ENCODE measurements around the gene SAFB. TPM values are rescaled to one million over a fixed set of nuclear protein-coding genes. Genes with fewer than 3 reads are reported as not detected.
"Not testable (repeated sequence)": the region's sequence is repeated elsewhere in the genome, so short reads cannot be mapped to it uniquely, and the experiment has no call there.

The SAFB gene
- total and polyA plus RNA-seq, 2 donors, result 63.3 to 69.3 TPM

DNA sequence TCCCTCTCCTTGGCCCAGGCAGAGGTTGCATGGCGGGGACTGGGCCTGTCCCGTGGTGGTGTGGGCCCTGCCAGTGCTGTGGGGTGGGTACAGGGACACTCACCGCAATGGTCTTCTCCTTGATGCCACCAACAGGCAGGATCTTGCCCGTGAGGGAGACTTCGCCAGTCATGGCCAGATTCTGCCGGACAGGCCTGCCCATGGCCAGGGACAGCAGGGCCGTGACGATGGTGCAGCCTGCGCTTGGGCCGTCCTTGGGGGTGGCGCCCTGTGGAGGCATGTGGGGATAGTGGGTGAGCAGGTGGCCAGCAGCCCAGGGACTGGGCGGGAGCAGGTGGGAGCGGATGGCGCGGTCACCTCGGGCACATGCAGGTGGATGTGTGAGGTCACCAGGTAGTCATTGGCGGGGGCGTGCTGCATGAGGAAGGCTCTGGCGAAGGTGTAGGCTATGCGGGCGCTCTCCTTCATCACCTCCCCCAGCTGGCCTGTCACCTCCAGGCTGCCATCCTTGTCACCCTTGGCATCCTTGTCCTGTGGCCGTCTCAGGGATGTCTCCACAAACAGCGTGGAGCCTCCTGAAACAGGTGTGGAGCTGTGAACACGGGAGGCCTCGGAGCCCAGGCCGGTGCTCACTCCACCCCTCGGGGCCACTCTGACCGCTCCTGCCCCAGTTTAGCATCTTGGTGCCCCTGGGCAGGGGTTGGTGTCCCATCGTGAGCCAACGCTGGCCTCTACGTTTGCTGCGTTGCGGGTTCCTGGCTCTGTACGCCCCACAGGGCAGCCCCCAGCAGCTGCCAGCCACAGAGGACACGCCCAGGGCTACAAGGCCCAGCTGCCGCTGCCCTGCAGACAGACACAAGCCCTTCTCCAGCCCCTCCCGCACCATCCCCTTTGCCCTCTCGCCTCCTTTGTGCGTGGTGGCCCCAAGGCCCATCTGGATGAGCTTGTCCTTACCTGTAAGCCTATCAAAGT, 70.6 kb downstream of the SAFB start:
- Histone ChIP-seq H3K4me3 (ENCODE audit: low read depth, low read length) (no peak overlapping the region), H3K36me3 (ENCODE audit: insufficient read depth) (peaks cover 6% of the 10 kb centered on the region), H3K4me1 (ENCODE audit: insufficient read depth) (no peaks in the 10 kb centered on the region), H3K27ac (ENCODE audit: low read depth) (no peak overlapping the region)
- DNase-seq (ENCODE audit: extremely low spot score), result no peak
- 84% methylated on average over 39 of the region's 39 CpGs for WGBS

DNA sequence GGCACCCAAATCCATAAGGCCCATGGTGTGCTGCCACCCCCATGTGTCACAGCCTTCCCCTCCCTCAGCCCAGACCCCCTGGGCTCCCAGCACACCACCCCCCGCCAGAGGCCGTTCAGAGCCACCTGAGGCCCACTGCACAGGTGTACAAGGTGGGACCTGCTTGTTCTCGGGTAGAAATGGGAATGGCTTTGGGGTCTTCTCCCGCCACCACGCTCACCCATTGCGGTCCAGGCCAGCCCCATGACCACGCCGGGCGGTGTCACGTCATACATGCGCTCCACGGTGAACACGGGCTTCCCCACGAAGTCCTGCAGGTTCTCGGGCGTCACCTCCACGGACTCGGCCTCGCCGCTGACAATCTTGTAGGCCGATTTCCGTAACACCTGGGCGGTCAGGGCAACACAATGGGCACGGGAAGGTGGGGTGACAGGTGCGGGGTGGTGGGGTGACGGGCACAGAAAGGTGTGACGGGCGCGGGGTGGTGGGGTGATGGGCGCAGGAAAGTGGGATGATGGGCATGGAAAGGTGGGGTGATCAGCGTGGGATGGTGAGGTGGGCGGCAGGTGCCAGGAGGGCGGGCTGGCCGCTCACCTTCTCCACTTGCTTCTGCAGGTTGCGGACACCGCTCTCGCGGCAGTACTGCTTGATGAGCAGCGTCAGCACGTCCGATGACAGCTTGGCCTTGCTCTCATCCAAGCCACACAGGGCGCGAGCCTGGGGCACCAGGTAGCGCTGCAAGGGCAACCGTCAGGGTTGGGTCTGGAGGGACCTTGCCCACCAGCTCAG, 71.5 kb downstream of the SAFB start:
- no peak overlapping the region for H3K27ac ChIP-seq (ENCODE audit: low read depth)
- H3K36me3 ChIP-seq (ENCODE audit: insufficient read depth), result peaks cover 6% of the 10 kb centered on the region
- H3K4me1 ChIP-seq (ENCODE audit: insufficient read depth), result no peaks in the 10 kb centered on the region
- no peak overlapping the region for H3K4me3 ChIP-seq (ENCODE audit: low read depth, low read length)
- 89% methylated on average over 45 of the region's 45 CpGs for WGBS
- no peak for DNase-seq (ENCODE audit: extremely low spot score)

DNA sequence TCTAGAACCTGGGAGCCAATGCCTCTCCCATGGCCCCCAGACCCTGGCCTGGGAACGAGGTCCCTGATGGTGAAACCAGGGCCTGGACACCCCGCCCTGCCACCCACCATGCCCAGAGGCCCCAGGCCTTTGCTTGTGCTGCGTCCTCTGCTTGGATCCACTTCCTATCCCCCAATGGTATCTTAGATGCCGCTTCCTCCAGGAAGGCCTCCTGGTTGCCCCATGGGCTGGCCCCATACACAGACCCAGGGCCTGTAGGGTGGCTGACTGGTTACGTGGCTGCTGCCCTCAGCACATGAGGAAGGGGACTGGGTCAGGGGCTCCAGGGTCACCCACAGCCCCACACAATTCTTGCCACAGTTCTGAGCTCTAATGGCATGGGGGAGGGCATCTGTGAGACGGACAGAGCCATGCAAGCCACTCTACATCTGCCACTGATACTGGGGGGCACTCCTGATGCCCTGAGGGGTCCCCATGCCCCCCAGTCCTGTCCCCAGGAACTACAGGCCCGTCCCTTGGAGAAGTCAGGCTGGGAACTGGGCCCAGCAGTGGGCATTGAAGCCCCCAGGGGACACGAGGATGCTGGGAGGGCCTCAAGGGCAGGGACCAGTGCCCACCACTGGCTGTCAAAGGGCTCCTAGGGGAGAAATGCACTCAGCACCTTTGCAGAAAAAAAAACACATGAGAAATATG, 72.2 kb downstream of the SAFB start:
- H3K36me3 ChIP-seq (ENCODE audit: insufficient read depth), result peaks cover 6% of the 10 kb centered on the region
- no peak overlapping the region for H3K27ac ChIP-seq (ENCODE audit: low read depth)
- no peak for DNase-seq (ENCODE audit: extremely low spot score)
- no peaks in the 10 kb centered on the region for H3K4me1 ChIP-seq (ENCODE audit: insufficient read depth)
- 85% methylated on average over 8 of the region's 8 CpGs for WGBS
- H3K4me3 ChIP-seq (ENCODE audit: low read depth, low read length), result no peak overlapping the region

DNA sequence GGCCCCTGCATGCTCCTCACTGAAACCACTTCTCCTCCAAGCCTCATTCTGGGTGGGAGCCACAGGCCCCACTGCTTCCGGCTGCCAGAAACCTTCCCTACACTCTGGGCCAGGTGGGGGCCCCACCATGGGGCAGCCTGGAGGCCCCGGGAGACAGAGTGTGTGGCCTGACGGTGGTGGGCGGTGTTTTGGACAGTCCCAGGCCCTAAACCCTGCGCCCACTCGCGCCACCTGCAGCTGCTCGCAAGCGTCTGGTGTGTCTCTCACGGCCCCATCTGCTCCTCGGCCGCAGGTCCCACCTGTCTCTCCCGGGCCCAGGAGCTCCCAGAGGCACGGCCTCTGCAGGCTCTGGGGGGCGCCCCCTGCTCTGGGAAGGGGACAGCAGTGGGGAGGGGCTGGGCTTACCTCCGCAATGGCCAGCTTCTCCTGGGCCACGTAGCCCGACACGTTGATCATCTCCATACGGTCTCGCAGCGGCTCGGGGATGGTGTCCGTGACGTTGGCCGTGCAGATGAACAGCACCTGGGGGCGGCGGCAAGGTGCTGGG, 72.8 kb downstream of the SAFB start:
- 84% methylated on average over 28 of the region's 28 CpGs for WGBS

DNA sequence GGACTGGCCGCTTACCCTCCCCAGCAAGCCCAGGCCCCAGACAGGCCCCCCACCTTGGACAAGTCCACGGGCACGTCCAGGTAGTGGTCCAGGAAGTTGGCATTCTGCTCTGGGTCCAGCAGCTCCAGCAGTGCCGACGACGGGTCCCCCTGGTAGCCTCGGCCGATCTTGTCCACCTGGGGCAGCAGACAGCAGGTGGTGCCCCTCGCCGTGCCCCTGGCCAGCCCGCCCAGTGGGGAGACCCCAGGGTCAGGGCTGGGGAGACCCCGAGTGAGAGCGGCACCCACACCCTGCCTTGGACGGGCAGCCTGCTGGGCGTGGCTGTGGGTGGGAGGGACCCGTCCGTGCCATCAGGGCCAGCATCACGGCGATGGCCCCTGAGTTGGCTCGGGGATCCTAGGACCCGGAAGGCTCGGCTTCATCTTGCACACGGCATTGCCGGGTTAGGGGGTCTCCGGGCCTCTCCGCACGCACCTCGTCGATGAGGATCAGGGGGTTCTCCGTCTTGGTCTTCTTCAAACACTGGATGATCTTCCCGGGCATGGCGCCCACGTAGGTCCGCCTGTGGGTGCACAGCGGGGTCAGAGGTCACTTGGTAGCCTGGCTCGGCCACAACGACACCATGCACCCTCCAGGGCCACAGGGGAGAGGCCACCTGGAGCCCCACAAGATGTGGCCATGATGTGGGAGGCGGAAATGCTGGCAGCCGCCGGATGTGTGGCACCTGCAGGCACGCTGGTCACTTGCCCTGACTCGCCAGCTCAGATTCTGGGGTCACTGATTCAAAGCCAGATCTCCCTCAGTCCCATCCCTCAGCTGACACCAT, 73.5 kb downstream of the SAFB start:
- WGBS, result 88% methylated on average over 42 of the region's 42 CpGs
- H3K4me1 ChIP-seq (ENCODE audit: insufficient read depth), result no peaks in the 10 kb centered on the region
- H3K27ac ChIP-seq (ENCODE audit: low read depth), result no peak overlapping the region
- no peak overlapping the region for H3K4me3 ChIP-seq (ENCODE audit: low read depth, low read length)
- no peak for DNase-seq (ENCODE audit: extremely low spot score)
- H3K36me3 ChIP-seq (ENCODE audit: insufficient read depth), result peaks cover 8% of the 10 kb centered on the region

More for the DNA sequence above, 72.8 kb downstream of the SAFB start:
- Histone ChIP-seq H3K36me3 (ENCODE audit: insufficient read depth) (peaks cover 6% of the 10 kb centered on the region), H3K4me3 (ENCODE audit: low read depth, low read length) (no peak overlapping the region), H3K27ac (ENCODE audit: low read depth) (no peak overlapping the region), H3K4me1 (ENCODE audit: insufficient read depth) (no peaks in the 10 kb centered on the region)
- DNase-seq (ENCODE audit: extremely low spot score), result no peak

DNA sequence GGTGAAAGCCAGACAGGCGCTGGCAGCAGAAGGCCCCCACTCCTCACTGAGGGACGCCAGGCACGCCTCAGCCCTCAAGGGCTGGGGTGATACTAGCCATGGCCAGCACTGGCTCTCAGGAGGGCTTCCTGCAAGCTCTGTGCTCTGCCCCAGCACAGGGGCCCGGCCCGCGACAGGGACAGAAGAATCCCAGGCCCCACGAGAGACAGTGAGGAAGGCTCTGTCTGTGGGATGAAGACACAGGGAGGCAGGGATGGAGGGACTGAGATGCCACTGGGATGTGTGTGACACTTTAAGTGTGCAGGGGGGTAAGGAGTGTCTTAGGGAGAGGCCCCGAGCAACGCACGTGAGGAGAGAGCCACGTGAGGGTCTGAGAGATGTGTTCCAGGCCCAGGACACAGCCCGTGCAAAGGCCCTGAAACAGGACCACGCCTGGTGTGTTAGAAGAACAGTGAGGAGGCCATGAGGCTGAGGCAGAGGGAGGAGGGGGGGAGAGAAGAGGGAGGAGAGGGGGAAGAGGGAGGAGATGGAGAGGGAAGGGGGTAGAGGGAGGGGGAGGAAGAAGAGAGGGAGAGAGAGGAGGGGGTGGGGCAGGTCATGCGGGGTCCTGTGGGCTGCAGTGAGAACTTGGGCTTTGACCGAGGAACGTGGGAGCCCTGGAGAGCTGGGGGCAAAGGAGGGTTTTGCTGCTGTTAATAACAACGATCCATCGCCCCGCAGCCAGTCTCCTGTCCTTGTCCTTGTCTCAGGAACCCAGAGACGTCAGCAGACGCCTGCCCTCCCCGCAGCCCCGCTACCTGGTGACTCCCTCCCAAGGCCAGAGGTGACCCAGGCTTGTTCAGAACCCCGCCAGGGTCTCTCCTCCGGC, 74.4 kb downstream of the SAFB start:
- 77% methylated on average over 25 of the region's 25 CpGs for WGBS
- Histone ChIP-seq H3K4me1 (ENCODE audit: insufficient read depth) (no peaks in the 10 kb centered on the region), H3K36me3 (ENCODE audit: insufficient read depth) (peaks cover 8% of the 10 kb centered on the region)

DNA sequence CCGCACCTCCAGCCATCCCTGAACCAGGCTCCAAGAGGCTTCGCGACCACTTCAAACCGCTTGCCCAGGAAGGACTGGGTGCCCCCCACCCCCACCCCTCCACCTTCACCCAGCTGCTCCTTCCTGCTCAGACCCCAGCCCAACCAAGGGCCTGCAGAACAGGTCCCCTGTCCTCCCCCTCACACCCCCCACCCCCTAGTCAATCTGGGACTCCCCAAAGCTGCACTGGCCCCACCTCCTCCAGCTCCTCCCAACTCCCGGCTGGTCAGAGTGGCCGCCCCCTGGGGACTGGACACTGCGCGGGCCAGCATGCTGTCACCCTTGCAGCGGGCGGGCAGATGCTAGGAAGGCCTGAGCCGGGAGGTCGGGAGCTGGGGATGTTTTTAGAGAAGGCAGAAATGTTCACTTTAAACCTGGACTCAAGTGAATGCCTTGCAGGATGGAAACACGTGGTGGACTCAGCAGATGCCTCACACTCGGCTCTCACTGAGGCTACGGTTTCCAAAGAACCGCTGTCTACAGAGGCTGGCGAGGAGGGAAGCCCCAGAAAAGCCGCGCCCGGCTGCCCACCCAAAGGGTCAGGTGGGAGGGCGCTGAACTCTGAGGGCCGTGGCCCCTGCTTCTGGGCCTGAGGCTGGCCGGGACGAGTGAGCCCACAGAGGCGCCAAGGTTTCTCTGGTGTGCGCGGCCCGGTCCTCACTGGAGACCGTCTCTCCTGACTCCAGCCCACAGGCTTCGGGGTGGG, 75.2 kb downstream of the SAFB start:
- no peaks in the 10 kb centered on the region for H3K4me1 ChIP-seq (ENCODE audit: insufficient read depth)
- H3K4me3 ChIP-seq (ENCODE audit: low read depth, low read length), result no peak overlapping the region
- no peak for DNase-seq (ENCODE audit: extremely low spot score)
- 82% methylated on average over 30 of the region's 30 CpGs for WGBS
- no peak overlapping the region for H3K27ac ChIP-seq (ENCODE audit: low read depth)
- peaks cover 8% of the 10 kb centered on the region for H3K36me3 ChIP-seq (ENCODE audit: insufficient read depth)

More for the DNA sequence above, 74.4 kb downstream of the SAFB start:
- Histone ChIP-seq H3K27ac (ENCODE audit: low read depth) (no peak overlapping the region), H3K4me3 (ENCODE audit: low read depth, low read length) (no peak overlapping the region)
- no peak for DNase-seq (ENCODE audit: extremely low spot score)

DNA sequence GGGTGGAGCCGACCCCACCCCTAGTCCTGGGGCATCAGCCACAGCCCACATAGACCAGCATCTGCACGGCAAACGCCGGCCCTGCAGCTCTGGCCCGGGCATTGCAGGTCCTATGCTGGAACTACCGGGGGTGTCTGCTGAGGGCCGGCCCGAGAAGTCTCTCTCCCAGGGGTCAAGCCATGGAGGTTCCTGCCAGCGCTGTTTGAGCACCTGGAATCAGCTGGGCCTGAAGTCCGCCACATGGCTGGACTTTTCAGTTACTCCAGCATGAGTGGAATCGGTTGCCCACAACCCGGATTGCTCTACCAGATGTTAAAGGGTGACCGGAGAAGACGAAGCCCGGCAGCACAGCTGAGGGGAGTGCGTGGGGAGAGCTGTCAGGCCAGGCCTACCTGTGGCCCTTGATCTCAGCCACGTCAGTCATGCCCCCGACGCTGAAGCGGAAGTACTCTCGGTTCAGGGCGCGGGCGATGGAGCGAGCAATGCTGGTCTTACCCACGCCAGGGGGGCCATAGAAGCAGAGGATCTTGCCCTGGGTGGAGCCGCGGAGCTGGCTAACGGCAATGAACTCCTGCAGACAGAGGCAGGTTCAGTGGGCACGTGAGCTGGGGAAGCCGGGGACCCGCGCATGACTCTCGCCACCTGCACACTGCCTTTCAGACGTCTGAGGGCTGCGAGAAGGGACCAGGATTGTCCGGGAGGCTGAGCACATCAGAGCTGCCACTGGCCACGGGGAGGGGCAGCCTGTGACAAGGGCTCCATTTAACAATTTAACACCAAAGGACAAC, 75.9 kb downstream of the SAFB start:
- DNase-seq (ENCODE audit: extremely low spot score), result no peak
- no peak overlapping the region for H3K27ac ChIP-seq (ENCODE audit: low read depth)
- no peaks in the 10 kb centered on the region for H3K4me1 ChIP-seq (ENCODE audit: insufficient read depth)
- H3K4me3 ChIP-seq (ENCODE audit: low read depth, low read length), result no peak overlapping the region
- peaks cover 8% of the 10 kb centered on the region for H3K36me3 ChIP-seq (ENCODE audit: insufficient read depth)
- 90% methylated on average over 38 of the region's 38 CpGs for WGBS

DNA sequence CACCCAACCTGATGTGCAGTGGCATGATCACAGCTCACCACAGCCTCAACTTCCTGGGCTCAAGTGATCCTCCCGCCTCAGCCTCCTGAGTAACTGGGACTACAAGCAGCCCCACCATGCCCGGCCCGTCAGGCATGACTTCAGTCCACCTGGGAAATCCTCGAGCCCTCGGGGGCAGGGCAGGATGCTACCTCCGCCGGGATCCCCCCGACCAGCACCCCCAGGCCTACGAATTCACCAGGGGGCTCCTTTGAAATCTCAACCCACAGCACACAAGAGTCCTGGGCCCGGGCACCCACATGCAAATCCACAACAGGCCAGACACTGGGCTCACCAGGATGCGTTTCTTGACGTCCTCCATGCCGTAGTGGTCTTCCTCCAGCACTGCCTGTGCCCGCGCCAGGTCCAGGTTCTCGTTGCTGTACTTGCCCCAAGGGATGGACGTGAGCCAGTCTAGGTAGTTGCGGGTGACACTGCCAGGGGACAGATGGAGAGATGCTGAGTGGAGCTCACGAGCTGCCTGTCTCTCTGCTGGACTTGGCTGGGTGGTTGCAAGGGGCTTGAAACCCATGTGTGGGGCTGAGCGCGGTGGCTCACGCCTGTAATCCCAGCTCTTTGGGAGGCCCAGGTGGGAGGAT, 77.7 kb downstream of the SAFB start:
- H3K4me1 ChIP-seq (ENCODE audit: insufficient read depth), result no peaks in the 10 kb centered on the region
- WGBS, result 96% methylated on average over 22 of the region's 22 CpGs
- H3K36me3 ChIP-seq (ENCODE audit: insufficient read depth), result peaks cover 11% of the 10 kb centered on the region
- no peak for DNase-seq (ENCODE audit: extremely low spot score)
- no peak overlapping the region for H3K27ac ChIP-seq (ENCODE audit: low read depth)
- H3K4me3 ChIP-seq (ENCODE audit: low read depth, low read length), result no peak overlapping the region

DNA sequence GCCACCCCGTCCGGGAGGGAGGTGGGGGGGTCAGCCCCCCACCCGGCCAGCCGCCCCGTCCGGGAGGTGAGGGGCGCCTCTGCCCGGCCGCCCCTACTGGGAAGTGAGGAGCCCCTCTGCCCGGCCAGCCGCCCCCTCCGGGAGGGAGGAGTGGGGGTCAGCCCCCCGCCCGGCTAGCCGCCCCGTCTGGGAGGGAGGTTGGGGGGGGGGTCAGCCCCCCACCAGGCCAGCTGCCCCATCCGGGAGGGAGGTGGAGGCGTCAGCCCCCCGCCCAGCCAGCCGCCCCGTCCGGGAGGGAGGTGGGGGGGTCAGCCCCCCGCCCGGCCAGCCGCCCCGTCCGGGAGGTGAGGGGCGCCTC, 79.1 kb downstream of the SAFB start:
- not testable (repeated sequence) for H3K36me3 ChIP-seq (ENCODE audit: insufficient read depth); H3K4me1 ChIP-seq (ENCODE audit: insufficient read depth); H3K4me3 ChIP-seq (ENCODE audit: low read depth, low read length); DNase-seq (ENCODE audit: extremely low spot score); H3K27ac ChIP-seq (ENCODE audit: low read depth)
- WGBS, result 85% methylated on average over 18 of the region's 28 CpGs
